Measurements from ENCODE around the gene NCR1.
"Not testable (repeated sequence)": the region's sequence is repeated elsewhere in the genome, so short reads cannot be mapped to it uniquely, and the experiment has no call there.

NCR1 gene

DNA sequence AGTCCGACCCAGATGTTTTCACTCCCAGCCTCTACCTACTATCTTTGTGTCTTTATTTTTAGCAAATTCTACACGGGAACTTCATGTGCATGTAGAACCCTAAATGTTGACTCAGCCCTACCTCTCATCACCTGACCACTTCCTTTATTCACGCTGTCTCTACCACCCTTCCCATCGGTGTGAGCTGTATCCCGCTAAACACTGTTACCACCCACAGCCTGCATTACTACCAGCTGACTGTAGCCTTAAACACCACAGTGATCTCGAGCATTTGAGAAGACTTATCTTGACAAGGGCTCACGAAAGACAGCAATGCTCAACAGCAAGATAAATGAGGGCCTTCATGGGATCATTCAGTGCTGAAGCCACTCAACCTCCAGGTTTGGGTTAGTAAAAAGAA is 15.1 kb downstream of the NCR1 start:
- Histone ChIP-seq H3K4me3 (ENCODE audit: low read depth in 1 of 2, low read length in 1 of 2) (no peak overlapping the region), H3K9me3 (no peaks in the 10 kb centered on the region), H3K36me3 (no peaks in the 10 kb centered on the region), H3K4me1 (ENCODE audit: control insufficient read depth in 1 of 2, insufficient read depth in 1 of 2, low read depth in 1 of 2, low read length in 1 of 2) (peaks cover 8 to 9% of the 10 kb centered on the region in 2 experiments), H3K27ac (no peak overlapping the region), H3K27me3 (peaks cover 24% of the 10 kb centered on the region)
- TF ChIP-seq CTCF (IDR thresholded peaks at IDR 0.05), result no peak

DNA sequence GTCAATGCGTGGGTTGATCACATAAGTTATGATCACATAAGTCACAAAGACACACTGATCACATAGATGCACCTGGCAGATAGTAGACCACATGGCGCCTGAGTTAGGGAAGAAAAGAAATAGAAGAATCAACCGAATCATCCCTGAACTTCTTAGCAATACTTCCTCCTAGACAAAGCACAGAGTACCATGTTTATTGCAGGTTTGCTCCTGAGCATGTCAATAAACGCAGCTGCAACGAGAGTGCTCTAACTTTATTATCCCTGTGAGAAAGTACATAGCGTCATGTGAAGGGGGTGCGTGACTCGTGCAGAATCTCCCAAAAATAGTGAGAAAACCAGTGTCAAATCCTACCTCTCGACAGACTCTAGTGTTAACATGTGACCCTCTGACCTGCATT is 17.3 kb downstream of the NCR1 start:
- Histone ChIP-seq H3K4me3 (ENCODE audit: low read depth in 1 of 2, low read length in 1 of 2) (no peak overlapping the region), H3K4me1 (ENCODE audit: control insufficient read depth in 1 of 2, insufficient read depth in 1 of 2, low read depth in 1 of 2, low read length in 1 of 2) (no peaks in the 10 kb centered on the region), H3K27ac (no peak overlapping the region), H3K36me3 (no peaks in the 10 kb centered on the region), H3K27me3 (peaks cover 24% of the 10 kb centered on the region), H3K9me3 (peaks cover 3% of the 10 kb centered on the region)
- TF ChIP-seq CTCF (IDR thresholded peaks at IDR 0.05), result no peak

GRCh38 chr19:54928299-54928698 is 22.4 kb downstream of the NCR1 start:
- Histone ChIP-seq H3K27ac (no peak overlapping the region), H3K36me3 (no peaks in the 10 kb centered on the region), H3K4me1 (ENCODE audit: control insufficient read depth in 1 of 2, insufficient read depth in 1 of 2, low read depth in 1 of 2, low read length in 1 of 2) (no peaks in the 10 kb centered on the region), H3K27me3 (no peaks in the 10 kb centered on the region), H3K4me3 (ENCODE audit: low read depth in 1 of 2, low read length in 1 of 2) (no peak overlapping the region), H3K9me3 (peaks cover 10% of the 10 kb centered on the region)
- TF ChIP-seq CTCF (IDR thresholded peaks at IDR 0.05), result no peak

DNA sequence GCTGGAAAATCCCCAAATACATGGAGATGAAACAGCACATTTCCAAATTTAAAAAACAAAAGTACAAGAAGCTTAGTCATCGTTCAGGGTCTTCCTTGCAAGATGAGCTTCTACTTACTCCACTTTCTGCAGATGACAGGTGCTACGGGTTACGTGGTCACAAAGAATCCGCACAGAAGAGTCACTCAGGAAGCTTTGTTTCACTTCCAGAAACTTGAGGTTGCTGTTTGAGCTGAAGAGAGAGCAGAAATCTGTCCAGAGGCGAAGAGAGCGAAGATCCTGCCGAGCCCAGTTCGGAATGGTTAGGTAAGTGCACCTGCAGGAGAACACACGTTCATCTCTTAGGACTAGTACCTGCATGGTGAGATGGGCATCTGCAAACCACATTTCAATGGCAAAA is 32.0 kb downstream of the NCR1 start:
- H3K4me3 ChIP-seq (ENCODE audit: low read depth in 1 of 2, low read length in 1 of 2), result no peak overlapping the region
- H3K4me1 ChIP-seq (ENCODE audit: control insufficient read depth in 1 of 2, insufficient read depth in 1 of 2, low read depth in 1 of 2, low read length in 1 of 2), result no peaks in the 10 kb centered on the region
- H3K9me3 ChIP-seq, result no peaks in the 10 kb centered on the region
- H3K27me3 ChIP-seq, result peaks cover 28% of the 10 kb centered on the region
- H3K36me3 ChIP-seq, result no peaks in the 10 kb centered on the region
- no peak overlapping the region for H3K27ac ChIP-seq
- TF ChIP-seq CTCF (IDR thresholded peaks at IDR 0.05), result no peak

- H3K36me3 ChIP-seq, result no peaks in the 10 kb centered on the region
- H3K27me3 ChIP-seq, result peaks cover 28% of the 10 kb centered on the region
- no peaks in the 10 kb centered on the region for H3K9me3 ChIP-seq
- no peak overlapping the region for H3K4me3 ChIP-seq (ENCODE audit: low read depth in 1 of 2, low read length in 1 of 2)
- no peak for TF ChIP-seq CTCF (IDR thresholded peaks at IDR 0.05)
- H3K27ac ChIP-seq, result no peak overlapping the region
- H3K4me1 ChIP-seq (ENCODE audit: control insufficient read depth in 1 of 2, insufficient read depth in 1 of 2, low read depth in 1 of 2, low read length in 1 of 2), result no peaks in the 10 kb centered on the region
Measured at GRCh38 chr19:54938906-54939305, 33.0 kb downstream of the NCR1 start.

DNA sequence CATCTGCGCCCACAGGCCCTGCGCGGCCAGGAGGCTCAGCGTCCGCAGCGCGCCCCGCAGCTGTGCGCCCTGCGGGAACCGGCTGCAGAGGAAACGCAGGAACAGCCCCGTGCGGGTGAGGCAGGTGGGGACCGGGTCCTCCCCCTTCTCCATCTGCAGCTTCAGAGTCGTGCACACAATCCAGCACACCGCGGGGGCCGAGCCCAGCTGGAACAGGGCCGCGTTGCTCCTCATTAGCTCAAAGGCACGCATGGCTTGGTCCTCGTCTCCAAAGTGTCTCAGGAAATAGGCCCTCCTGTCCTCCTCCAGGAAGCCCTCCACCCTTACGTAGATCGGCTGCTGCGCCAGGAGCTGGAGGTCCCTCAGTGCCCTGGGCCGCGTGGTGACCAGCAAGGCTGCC is 33.6 kb downstream of the NCR1 start:
- H3K4me3 ChIP-seq (ENCODE audit: low read depth in 1 of 2, low read length in 1 of 2); H3K4me1 ChIP-seq (ENCODE audit: control insufficient read depth in 1 of 2, insufficient read depth in 1 of 2, low read depth in 1 of 2, low read length in 1 of 2); H3K36me3 ChIP-seq; H3K9me3 ChIP-seq; H3K27ac ChIP-seq: not testable (repeated sequence)
- peaks cover 28% of the 10 kb centered on the region for H3K27me3 ChIP-seq

DNA sequence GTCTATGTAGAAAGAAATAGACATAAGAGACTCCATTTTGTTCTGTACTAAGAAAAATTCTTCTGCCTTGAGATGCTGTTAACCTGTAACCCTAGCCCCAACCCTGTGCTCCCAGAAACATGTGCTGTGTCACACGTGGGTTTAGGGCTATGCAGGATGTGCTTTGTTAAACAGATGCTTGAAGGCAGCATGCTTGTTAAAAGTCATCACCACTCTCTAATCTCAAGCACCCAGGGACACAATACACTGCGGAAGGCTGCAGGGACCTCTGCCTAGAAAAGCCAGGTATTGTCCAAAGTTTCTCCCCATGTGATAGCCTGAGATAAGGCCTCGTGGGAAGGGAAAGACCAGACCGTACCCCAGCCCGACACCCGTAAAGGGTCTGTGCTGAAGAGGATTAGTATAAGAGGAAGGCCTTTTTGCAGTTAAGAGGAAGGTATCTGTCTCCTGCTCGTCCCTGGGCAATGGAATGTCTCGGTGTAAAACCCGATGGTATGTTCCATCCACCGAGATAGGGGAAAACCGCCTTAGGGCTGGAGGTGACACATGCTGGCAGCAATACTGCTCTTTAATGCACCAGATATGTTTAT is 37.9 kb downstream of the NCR1 start:
- H3K9me3 ChIP-seq; H3K4me3 ChIP-seq (ENCODE audit: low read depth in 1 of 2, low read length in 1 of 2): not testable (repeated sequence)
- H3K27me3 ChIP-seq, result peaks cover 13% of the 10 kb centered on the region

More for the DNA sequence above, 37.9 kb downstream of the NCR1 start:
- not testable (repeated sequence) for H3K27ac ChIP-seq; H3K4me1 ChIP-seq (ENCODE audit: control insufficient read depth in 1 of 2, insufficient read depth in 1 of 2, low read depth in 1 of 2, low read length in 1 of 2); H3K36me3 ChIP-seq

Data from neutrophil (primary cell).